Tibial nerve (tissue), 4 donors: ENCODE data around the gene CDHR3.

Source experiments
- CTCF ChIP-seq, 5 experiments: fragments of 200-600 bp in 3 of 5; fragments of 450-650 bp in 2 of 5; sonication (generic) in 3 of 5; IDR thresholded peaks; one replicate each; pipeline ENCODE4 v1.5.1; 2016 to 2019; ENCODE audit warnings: antibody characterized with exemption in 5 of 5, mild to moderate bottlenecking in 3 of 5, moderate library complexity in 2 of 5
- EP300 ChIP-seq, 2 donors: sonication (generic); formaldehyde crosslinking; IDR thresholded peaks; one replicate each; pipeline ENCODE4 v1.6.1; 2017; ENCODE audit warnings: antibody characterized with exemption in 2 of 2, mild to moderate bottlenecking in 1 of 2
- POLR2A ChIP-seq, 2 donors: fragments of 450-650 bp; IDR thresholded peaks; one replicate each; pipeline ENCODE4 v1.6.1; 2017; ENCODE audit warnings: antibody characterized with exemption in 2 of 2, mild to moderate bottlenecking in 2 of 2, moderate library complexity in 2 of 2

- no peak for TF ChIP-seq EP300 (IDR thresholded peaks at IDR 0.05)
- no peak for TF ChIP-seq CTCF (IDR thresholded peaks at IDR 0.05)
- TF ChIP-seq POLR2A (IDR thresholded peaks at IDR 0.05), result no peak
Observed at GRCh38 chr7:106072715-106073091, 109.6 kb downstream of the CDHR3 start.
